ENCODE measurements around the gene HSPA1A. TPM values are rescaled to one million over a fixed set of nuclear protein-coding genes. Genes with fewer than 3 reads are reported as not detected.

HSPA1A gene
- total RNA-seq, 2 experiments from 2014 or later = 0.22 to 2.2 TPM

GRCh38 chr6:31770860-31771259 lies 44.5 kb upstream of the HSPA1A start:
- Histone ChIP-seq H3K36me3 (ENCODE audit: insufficient read depth, low read length) (peaks cover 4% of the 10 kb centered on the region; the same call in 1 of the 2 replicates), H3K27ac (ENCODE audit: low read depth, low read length, poor library complexity, severe bottlenecking) (no peak overlapping the region), H3K9me3 (ENCODE audit: low read length) (no peaks in the 10 kb centered on the region), H3K4me3 (ENCODE audit: low read depth, low read length, poor library complexity, severe bottlenecking) (no peak overlapping the region), H3K4me1 (ENCODE audit: insufficient read depth, low read length, poor library complexity, severe bottlenecking) (no peaks in the 10 kb centered on the region), H2AFZ (ENCODE audit: low read length) (no peak overlapping the region), H3K9me2 (ENCODE audit: insufficient read depth, low read length) (no peaks in the 10 kb centered on the region), H3K4me2 (ENCODE audit: low read length) (no peak overlapping the region), H3K79me2 (ENCODE audit: insufficient read depth, low read depth, low read length) (no peaks in the 10 kb centered on the region), H4K20me1 (ENCODE audit: insufficient read depth, low read length) (no peaks in the 10 kb centered on the region; the same call in 1 of the 2 replicates)
- BruUV-seq (replicated peaks) = no TSS peak
- no peak for DNase-seq (ENCODE audit: low spot score)
- TF ChIP-seq EZH2phosphoT487 (IDR thresholded peaks at IDR 0.05; ENCODE audit: borderline replicate concordance, low read depth, low read length) (no peak), CTCF (conservative IDR thresholded peaks at IDR 0.05; ENCODE audit: low read length) (no peak)
- ChIA-PET POLR2A (no interaction called here), CTCF (ENCODE audit: unreplicated experiment) (interaction anchor here (1.4 kb wide), 1 partner anchor 31 kb away, joined by 6 read pairs; the partner anchor contains the start of gene MSH5)
- intact Hi-C loops (cut with micrococcal nuclease; ENCODE audit: unreplicated experiment) = no loop called here

- intact Hi-C loops (cut with micrococcal nuclease; ENCODE audit: unreplicated experiment) = loop anchor here (2.0 kb wide), 1 partner anchor 59 kb away; no protein-coding TSS in a partner anchor
- Histone ChIP-seq H3K36me3 (ENCODE audit: insufficient read depth, low read length) (peaks cover 4% of the 10 kb centered on the region; the same call in 1 of the 2 replicates), H3K79me2 (ENCODE audit: insufficient read depth, low read depth, low read length) (no peaks in the 10 kb centered on the region), H3K9me2 (ENCODE audit: insufficient read depth, low read length) (no peaks in the 10 kb centered on the region), H3K27ac (ENCODE audit: low read depth, low read length, poor library complexity, severe bottlenecking) (no peak overlapping the region), H3K4me3 (ENCODE audit: low read depth, low read length, poor library complexity, severe bottlenecking) (no peak overlapping the region), H3K4me1 (ENCODE audit: insufficient read depth, low read length, poor library complexity, severe bottlenecking) (no peaks in the 10 kb centered on the region), H3K4me2 (ENCODE audit: low read length) (no peak overlapping the region), H4K20me1 (ENCODE audit: insufficient read depth, low read length) (no peaks in the 10 kb centered on the region; the same call in 1 of the 2 replicates), H3K9me3 (ENCODE audit: low read length) (no peaks in the 10 kb centered on the region), H2AFZ (ENCODE audit: low read length) (no peak overlapping the region)
- CTCF ChIA-PET (ENCODE audit: unreplicated experiment) = no interaction called here
- TF ChIP-seq CTCF (conservative IDR thresholded peaks at IDR 0.05; ENCODE audit: low read length) (no peak), EZH2phosphoT487 (IDR thresholded peaks at IDR 0.05; ENCODE audit: borderline replicate concordance, low read depth, low read length) (no peak)
- no peak for DNase-seq (ENCODE audit: low spot score)
- BruUV-seq (replicated peaks) = no TSS peak
- POLR2A ChIA-PET = interaction anchor here (0.6 kb wide), 1 partner anchor 70 kb away, joined by 3 read pairs; no protein-coding TSS in a partner anchor
These were observed 43.4 kb upstream of the HSPA1A start for GRCh38 chr6:31771992-31772358.

- intact Hi-C loops (cut with micrococcal nuclease; ENCODE audit: unreplicated experiment) = no loop called here
- CTCF ChIA-PET (ENCODE audit: unreplicated experiment) = no interaction called here
- Histone ChIP-seq H3K4me2 (ENCODE audit: low read length) (no peak overlapping the region), H3K79me2 (ENCODE audit: insufficient read depth, low read depth, low read length) (no peaks in the 10 kb centered on the region), H2AFZ (ENCODE audit: low read length) (no peak overlapping the region), H4K20me1 (ENCODE audit: insufficient read depth, low read length) (no peaks in the 10 kb centered on the region; the same call in 1 of the 2 replicates), H3K36me3 (ENCODE audit: insufficient read depth, low read length) (peaks cover 26% of the 10 kb centered on the region), H3K4me1 (ENCODE audit: insufficient read depth, low read length, poor library complexity, severe bottlenecking) (no peaks in the 10 kb centered on the region), H3K4me3 (ENCODE audit: low read depth, low read length, poor library complexity, severe bottlenecking) (no peak overlapping the region), H3K9me2 (ENCODE audit: insufficient read depth, low read length) (no peaks in the 10 kb centered on the region), H3K9me3 (ENCODE audit: low read length) (no peaks in the 10 kb centered on the region), H3K27ac (ENCODE audit: low read depth, low read length, poor library complexity, severe bottlenecking) (no peak overlapping the region)
- no peak for TF ChIP-seq EZH2phosphoT487 (IDR thresholded peaks at IDR 0.05; ENCODE audit: borderline replicate concordance, low read depth, low read length)
- no peak for TF ChIP-seq CTCF (conservative IDR thresholded peaks at IDR 0.05; ENCODE audit: low read length)
- DNase-seq (ENCODE audit: low spot score) = no peak
- POLR2A ChIA-PET = interaction anchor here (0.6 to 0.8 kb wide), 2 partner anchors 36 to 93 kb away, joined by 3 read pairs; no protein-coding TSS in a partner anchor
- BruUV-seq (replicated peaks) = no TSS peak
These were observed 40.2 kb upstream of the HSPA1A start for GRCh38 chr6:31775184-31775583.

Measured in OCI-LY7 (cell line).